ENCODE results near the gene LRTM2. TPM values are rescaled to one million over a fixed set of nuclear protein-coding genes. Genes with fewer than 3 reads are reported as not detected.

The LRTM2 gene
- total and polyA plus RNA-seq, 9 of the 15 experiments (the other 6 are each of a cell fraction or from before 2014, with no cell fraction given): 0.09 TPM; not detected in 8

GRCh38 chr12:1876086-1876485, 55.7 kb downstream of the LRTM2 start (continued):
- TF ChIP-seq CUX1 (CRISPR knock-in tag; IDR thresholded peaks at IDR 0.05): no peak
- TF ChIP-seq THRAP3 (IDR thresholded peaks at IDR 0.05; ENCODE audit: borderline replicate concordance): no peak

DNA sequence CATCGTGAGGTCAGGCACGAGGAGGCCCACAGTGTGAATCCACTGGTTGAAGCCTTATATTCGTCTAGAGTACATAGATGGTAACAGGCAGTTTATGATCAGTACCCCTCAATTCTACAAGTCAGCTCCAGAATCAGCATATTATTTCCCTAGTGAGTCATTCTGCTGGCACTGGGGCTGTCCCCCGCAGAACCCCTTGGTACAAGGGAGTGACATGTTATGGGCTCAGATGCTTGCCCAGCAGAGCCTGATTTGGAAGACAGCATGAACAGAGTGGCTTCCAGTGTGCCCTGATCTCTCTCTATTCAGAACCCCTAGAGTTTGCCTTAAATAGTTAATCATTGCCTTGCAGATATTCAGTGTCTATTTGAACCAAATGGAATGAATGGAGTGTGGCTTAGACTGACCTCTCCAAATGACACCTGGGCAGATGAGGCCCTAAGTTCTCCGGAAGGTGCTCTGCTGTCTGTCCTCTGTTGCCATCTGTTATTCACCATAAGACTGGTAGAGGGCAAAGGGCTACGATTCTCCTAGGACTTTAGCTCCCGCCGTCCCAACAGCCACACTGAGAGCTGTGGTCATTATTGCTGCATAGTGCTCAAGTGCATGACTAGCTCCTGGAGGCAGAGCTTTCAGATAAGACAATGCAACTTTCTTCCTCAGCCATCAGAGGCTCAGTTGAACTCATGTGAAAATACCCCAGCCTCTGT, 57.0 kb downstream of the LRTM2 start:
- DNase-seq (ENCODE audit: extremely low read depth in 1 of 4, low spot score in 3 of 4) (no peak), FAIRE-seq (no peak), ATAC-seq (no peak)
- 6% methylated on average over 8 of the region's 8 CpGs for WGBS (ENCODE audit: insufficient coverage, low coverage, missing lambda C conversion rate)
- Histone ChIP-seq H3K9me1 (ENCODE audit: control insufficient read depth, insufficient read depth, low read length) (no peaks in the 10 kb centered on the region), H3K4me2 (ENCODE audit: insufficient read depth, low read length) (no peak overlapping the region), H4K20me1 (replicated peaks; ENCODE audit: control insufficient read depth, insufficient read depth, low read length) (no peaks in the 10 kb centered on the region; the same call in 1 of the 2 replicates), H3K27me3 (ENCODE audit: control insufficient read depth in 2 of 2, insufficient read depth in 2 of 2, low read length in 2 of 2) (peaks cover 2 to 15% of the 10 kb centered on the region in 2 experiments; a peak in 3 of 5 replicates), H3K27ac (ENCODE audit: extremely low read depth, low read depth, low read length) (no peak overlapping the region), H3K9me3 (replicated peaks; ENCODE audit: control insufficient read depth, insufficient read depth, low read depth, low read length) (no peaks in the 10 kb centered on the region), H3K79me2 (ENCODE audit: control insufficient read depth, insufficient read depth, low read length) (no peaks in the 10 kb centered on the region), H3K4me1 (replicated peaks in 1 of 2; ENCODE audit: control insufficient read depth in 2 of 2, insufficient read depth in 2 of 2, low read length in 2 of 2) (peaks cover 5% of the 10 kb centered on the region in 2 experiments; a peak in 4 of 5 replicates), H3K9ac (ENCODE audit: insufficient read depth in 1 of 2, low read depth in 2 of 2, low read length in 2 of 2) (no peak overlapping the region), H3K36me3 (ENCODE audit: control insufficient read depth, insufficient read depth, low read length) (no peaks in the 10 kb centered on the region), H2AFZ (ENCODE audit: low read depth, low read length) (no peak overlapping the region), H3K4me3 (no peak overlapping the region)
- ChIA-PET POLR2A (no interaction called here), CTCF (ENCODE audit: low intra/inter-chr PET ratio) (no interaction called here)
- in situ Hi-C loops (cut with MboI): no loop called here
- BruUV-seq (replicated peaks): no TSS peak
- intact Hi-C loops (cut with micrococcal nuclease): no loop called here
- TF ChIP-seq, protein P1, sequence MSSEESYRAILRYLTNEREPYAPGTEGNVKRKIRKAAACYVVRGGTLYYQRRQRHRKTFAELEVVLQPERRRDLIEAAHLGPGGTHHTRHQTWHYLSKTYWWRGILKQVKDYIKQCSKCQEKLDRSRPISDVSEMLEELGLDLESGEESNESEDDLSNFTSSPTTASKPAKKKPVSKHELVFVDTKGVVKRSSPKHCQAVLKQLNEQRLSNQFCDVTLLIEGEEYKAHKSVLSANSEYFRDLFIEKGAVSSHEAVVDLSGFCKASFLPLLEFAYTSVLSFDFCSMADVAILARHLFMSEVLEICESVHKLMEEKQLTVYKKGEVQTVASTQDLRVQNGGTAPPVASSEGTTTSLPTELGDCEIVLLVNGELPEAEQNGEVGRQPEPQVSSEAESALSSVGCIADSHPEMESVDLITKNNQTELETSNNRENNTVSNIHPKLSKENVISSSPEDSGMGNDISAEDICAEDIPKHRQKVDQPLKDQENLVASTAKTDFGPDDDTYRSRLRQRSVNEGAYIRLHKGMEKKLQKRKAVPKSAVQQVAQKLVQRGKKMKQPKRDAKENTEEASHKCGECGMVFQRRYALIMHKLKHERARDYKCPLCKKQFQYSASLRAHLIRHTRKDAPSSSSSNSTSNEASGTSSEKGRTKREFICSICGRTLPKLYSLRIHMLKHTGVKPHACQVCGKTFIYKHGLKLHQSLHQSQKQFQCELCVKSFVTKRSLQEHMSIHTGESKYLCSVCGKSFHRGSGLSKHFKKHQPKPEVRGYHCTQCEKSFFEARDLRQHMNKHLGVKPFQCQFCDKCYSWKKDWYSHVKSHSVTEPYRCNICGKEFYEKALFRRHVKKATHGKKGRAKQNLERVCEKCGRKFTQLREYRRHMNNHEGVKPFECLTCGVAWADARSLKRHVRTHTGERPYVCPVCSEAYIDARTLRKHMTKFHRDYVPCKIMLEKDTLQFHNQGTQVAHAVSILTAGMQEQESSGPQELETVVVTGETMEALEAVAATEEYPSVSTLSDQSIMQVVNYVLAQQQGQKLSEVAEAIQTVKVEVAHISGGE (CRISPR knock-in tag; IDR thresholded peaks at IDR 0.05): no peak
- no peak for TF ChIP-seq ETV1 (tag; conservative IDR thresholded peaks at IDR 0.05; ENCODE audit: low read depth)
- TF ChIP-seq, protein P2, sequence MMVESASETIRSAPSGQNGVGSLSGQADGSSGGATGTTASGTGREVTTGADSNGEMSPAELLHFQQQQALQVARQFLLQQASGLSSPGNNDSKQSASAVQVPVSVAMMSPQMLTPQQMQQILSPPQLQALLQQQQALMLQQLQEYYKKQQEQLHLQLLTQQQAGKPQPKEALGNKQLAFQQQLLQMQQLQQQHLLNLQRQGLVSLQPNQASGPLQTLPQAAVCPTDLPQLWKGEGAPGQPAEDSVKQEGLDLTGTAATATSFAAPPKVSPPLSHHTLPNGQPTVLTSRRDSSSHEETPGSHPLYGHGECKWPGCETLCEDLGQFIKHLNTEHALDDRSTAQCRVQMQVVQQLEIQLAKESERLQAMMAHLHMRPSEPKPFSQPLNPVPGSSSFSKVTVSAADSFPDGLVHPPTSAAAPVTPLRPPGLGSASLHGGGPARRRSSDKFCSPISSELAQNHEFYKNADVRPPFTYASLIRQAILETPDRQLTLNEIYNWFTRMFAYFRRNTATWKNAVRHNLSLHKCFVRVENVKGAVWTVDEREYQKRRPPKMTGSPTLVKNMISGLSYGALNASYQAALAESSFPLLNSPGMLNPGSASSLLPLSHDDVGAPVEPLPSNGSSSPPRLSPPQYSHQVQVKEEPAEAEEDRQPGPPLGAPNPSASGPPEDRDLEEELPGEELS (CRISPR knock-in tag; IDR thresholded peaks at IDR 0.05; ENCODE audit: borderline replicate concordance): no peak
- no peak for TF ChIP-seq IRF2 (CRISPR knock-in tag; IDR thresholded peaks at IDR 0.05)
- no peak for TF ChIP-seq ZNF140 (CRISPR knock-in tag; IDR thresholded peaks at IDR 0.05)
- no peak for TF ChIP-seq ARNT (IDR thresholded peaks at IDR 0.05)

Data from K562 (cell line).